ENCODE measurements around the gene NSUN4. TPM values are rescaled to one million over a fixed set of nuclear protein-coding genes. Genes with fewer than 3 reads are reported as not detected.

The NSUN4 gene
- total and polyA plus RNA-seq, 10 donors, result 7.2 to 35.2 (median 26.6) TPM

DNA sequence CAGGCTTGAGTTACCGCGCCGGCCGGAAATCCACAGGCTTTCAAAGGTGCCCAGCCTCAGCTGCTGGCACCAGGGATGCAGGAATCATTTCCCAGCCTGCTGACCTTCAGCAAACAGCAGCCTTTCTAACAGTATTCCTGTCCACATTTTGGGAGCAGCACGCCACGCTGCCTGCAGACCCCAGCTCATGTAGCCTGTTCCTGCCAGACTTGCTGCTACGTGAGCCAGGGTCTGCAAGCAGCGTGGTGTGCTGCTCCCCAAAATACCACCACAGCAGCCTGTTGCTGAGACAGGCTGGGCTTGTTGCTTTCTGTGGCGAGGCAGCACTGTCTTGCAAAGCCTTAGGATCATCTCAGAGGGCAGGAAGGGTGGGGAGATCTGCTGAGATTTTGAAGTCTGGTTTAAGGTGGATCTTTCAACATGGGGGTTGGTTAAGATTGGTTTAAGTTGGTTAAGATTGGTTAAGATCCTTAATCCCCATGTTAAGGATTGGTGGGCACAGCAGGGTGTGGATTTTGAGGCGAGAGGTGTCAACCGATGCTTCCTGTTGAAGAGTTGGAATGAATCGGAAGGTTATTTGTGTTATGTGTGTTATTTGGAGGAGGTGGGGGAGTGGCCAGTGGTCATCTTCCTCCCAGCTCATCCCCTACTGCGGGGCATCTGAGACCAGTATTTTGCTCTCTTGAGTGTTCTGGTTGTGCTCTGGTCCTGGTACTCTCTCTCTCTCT lies 66.4 kb downstream of the NSUN4 start:
- Histone ChIP-seq H3K4me1 (peaks cover 0 to 24% (median 14%) of the 10 kb centered on the region in 6 donors), H3K9me3 (no peaks in the 10 kb centered on the region), H3K36me3 (peaks cover 0 to 25% (median 0%) of the 10 kb centered on the region in 6 donors), H3K27ac (no peak overlapping the region), H3K4me3 (peak overlapping the region in 4 of 8 donors; percentile 3 to 48 (median 20)), H3K27me3 (replicated peaks in 1 of 7) (no peaks in the 10 kb centered on the region)
- intact Hi-C loops (cut with DNase I; ENCODE audit: low total_unique reads), result no loop called here
- peak; percentile 45 for DNase-seq
- WGBS, 5 donors, result 70 to 79% (median 77%) methylated on average over 9 to 13 of the region's 13 CpGs
- TF ChIP-seq, protein P1, sequence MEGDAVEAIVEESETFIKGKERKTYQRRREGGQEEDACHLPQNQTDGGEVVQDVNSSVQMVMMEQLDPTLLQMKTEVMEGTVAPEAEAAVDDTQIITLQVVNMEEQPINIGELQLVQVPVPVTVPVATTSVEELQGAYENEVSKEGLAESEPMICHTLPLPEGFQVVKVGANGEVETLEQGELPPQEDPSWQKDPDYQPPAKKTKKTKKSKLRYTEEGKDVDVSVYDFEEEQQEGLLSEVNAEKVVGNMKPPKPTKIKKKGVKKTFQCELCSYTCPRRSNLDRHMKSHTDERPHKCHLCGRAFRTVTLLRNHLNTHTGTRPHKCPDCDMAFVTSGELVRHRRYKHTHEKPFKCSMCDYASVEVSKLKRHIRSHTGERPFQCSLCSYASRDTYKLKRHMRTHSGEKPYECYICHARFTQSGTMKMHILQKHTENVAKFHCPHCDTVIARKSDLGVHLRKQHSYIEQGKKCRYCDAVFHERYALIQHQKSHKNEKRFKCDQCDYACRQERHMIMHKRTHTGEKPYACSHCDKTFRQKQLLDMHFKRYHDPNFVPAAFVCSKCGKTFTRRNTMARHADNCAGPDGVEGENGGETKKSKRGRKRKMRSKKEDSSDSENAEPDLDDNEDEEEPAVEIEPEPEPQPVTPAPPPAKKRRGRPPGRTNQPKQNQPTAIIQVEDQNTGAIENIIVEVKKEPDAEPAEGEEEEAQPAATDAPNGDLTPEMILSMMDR (IDR thresholded peaks at IDR 0.05 in 8 of 11, conservative IDR thresholded peaks at IDR 0.05 in 3 of 11), result no peak
- TF ChIP-seq POLR2AphosphoS5 (IDR thresholded peaks at IDR 0.05), result no peak
- no peak for TF ChIP-seq POLR2A (IDR thresholded peaks at IDR 0.05)

DNA sequence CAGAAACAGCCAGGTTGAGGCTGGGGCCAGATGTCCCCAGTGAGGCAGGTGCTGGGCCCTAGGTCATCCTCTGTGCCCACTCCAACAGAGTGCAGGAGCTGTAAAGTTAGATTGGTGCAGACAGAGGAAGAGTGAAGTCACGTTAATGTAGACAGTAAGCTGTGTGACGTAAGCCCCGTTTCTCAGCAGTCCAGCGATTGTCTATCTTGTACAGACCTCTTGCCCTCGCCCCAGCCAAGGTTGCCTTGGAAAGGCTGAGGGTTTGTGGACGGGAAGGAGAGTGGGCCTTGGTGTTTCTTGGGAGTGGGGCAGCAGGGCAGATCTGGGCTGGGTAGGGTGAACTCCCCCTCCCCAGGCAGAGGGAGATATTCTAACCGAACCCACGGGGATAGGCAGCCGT lies 67.0 kb downstream of the NSUN4 start:
- Histone ChIP-seq H3K4me3 (no peak overlapping the region), H3K4me1 (peaks cover 0 to 18% (median 11%) of the 10 kb centered on the region in 6 donors), H3K27ac (no peak overlapping the region), H3K9me3 (no peaks in the 10 kb centered on the region), H3K27me3 (replicated peaks in 1 of 7) (no peaks in the 10 kb centered on the region), H3K36me3 (peaks cover 0 to 25% (median 0%) of the 10 kb centered on the region in 6 donors)
- intact Hi-C loops (cut with DNase I; ENCODE audit: low total_unique reads), result no loop called here
- TF ChIP-seq, protein P1 (IDR thresholded peaks at IDR 0.05 in 8 of 11, conservative IDR thresholded peaks at IDR 0.05 in 3 of 11), result no peak
- TF ChIP-seq POLR2AphosphoS5 (IDR thresholded peaks at IDR 0.05) (no peak), POLR2A (IDR thresholded peaks at IDR 0.05) (no peak)
- WGBS, 5 donors, result 86 to 93% (median 92%) methylated on average over 9 of the region's 9 CpGs
- DNase-seq, result peak; percentile 50

DNA sequence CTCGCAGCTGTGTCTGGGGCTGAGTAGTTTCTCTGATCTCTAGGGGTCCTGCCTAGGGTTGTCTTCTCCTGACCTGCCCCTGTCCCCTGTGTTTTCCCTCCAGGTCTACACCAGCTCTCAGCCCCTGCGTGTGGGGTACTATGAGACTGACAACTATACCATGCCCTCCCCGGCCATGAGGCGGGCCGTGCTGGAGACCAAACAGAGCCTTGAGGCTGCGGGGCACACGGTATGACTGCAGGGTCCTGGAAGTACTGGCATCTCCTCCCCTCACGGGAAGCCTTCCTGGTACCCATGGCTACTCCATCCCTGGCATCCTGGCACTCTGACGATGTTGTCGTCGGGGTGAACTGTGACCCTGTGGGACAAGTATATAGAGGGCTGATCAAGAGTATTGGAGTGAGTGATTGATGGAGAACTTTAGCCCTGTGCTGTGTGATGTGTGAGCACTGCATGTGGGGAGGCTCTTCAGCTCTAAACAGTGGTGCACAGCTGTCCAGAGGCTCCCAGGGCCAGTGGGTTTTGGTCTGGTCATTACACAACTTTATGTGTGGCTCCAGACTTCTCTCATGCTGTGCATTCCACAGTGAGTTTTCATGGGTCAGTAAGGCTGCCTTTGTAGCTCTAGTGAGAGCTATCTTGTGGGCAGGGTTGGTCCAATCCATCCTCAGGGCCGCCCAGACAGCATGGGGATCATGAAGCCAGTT lies 67.9 kb downstream of the NSUN4 start:
- H3K9me3 ChIP-seq, result no peaks in the 10 kb centered on the region
- peaks cover 0 to 29% (median 0%) of the 10 kb centered on the region in 6 donors for H3K36me3 ChIP-seq
- TF ChIP-seq POLR2A (IDR thresholded peaks at IDR 0.05), result no peak
- TF ChIP-seq, protein P1 (IDR thresholded peaks at IDR 0.05 in 8 of 11, conservative IDR thresholded peaks at IDR 0.05 in 3 of 11), result no peak
- no peak for TF ChIP-seq POLR2AphosphoS5 (IDR thresholded peaks at IDR 0.05)
- no peak overlapping the region for H3K27ac ChIP-seq
- H3K4me3 ChIP-seq, result no peak overlapping the region
- peak; percentile 40 for DNase-seq
- WGBS, 5 donors, result 86 to 96% (median 93%) methylated on average over 10 to 12 of the region's 12 CpGs
- no peaks in the 10 kb centered on the region for H3K27me3 ChIP-seq (replicated peaks in 1 of 7)
- H3K4me1 ChIP-seq, result peaks cover 0 to 18% (median 11%) of the 10 kb centered on the region in 6 donors
- intact Hi-C loops (cut with DNase I; ENCODE audit: low total_unique reads), result no loop called here

DNA sequence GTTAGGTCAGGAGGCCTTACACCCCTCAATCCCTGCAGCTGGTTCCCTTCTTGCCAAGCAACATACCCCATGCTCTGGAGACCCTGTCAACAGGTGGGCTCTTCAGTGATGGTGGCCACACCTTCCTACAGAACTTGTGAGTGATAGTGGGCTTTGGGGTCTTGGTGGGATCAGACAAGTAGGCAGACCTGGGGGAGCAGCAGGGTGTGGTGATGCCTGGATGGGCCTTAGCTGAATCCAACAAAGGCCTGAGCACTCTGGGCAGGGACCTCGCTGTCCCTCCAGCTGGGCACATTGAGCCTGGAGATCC lies 68.4 kb downstream of the NSUN4 start:
- DNase-seq, result peak; percentile 41
- Histone ChIP-seq H3K36me3 (peaks cover 0 to 33% (median 0%) of the 10 kb centered on the region in 6 donors), H3K27ac (no peak overlapping the region), H3K4me3 (no peak overlapping the region), H3K4me1 (peaks cover 0 to 18% (median 11%) of the 10 kb centered on the region in 6 donors), H3K27me3 (replicated peaks in 1 of 7) (no peaks in the 10 kb centered on the region), H3K9me3 (no peaks in the 10 kb centered on the region)
- intact Hi-C loops (cut with DNase I; ENCODE audit: low total_unique reads), result no loop called here
- TF ChIP-seq POLR2AphosphoS5 (IDR thresholded peaks at IDR 0.05) (no peak), POLR2A (IDR thresholded peaks at IDR 0.05) (no peak)
- TF ChIP-seq, protein P1 (IDR thresholded peaks at IDR 0.05 in 8 of 11, conservative IDR thresholded peaks at IDR 0.05 in 3 of 11), result no peak
- 75 to 100% (median 100%) methylated on average over 1 of the region's 1 CpG for WGBS, 5 donors

Data from spleen (tissue), 11 donors.